HG02759 (cell line): ENCODE data around the gene CLPX.
"Not testable (repeated sequence)": the region's sequence is repeated elsewhere in the genome, so short reads cannot be mapped to it uniquely, and the experiment has no call there.

ENCODE experiments used
- ATAC-seq: cut with Tn5 transposase; IDR thresholded peaks from one replicate; pipeline ENCODE4 v1.9.1; 2021; ENCODE audit warnings: mild to moderate bottlenecking, moderate library complexity; ENCODE audit not compliant: unreplicated experiment

The CLPX gene

DNA sequence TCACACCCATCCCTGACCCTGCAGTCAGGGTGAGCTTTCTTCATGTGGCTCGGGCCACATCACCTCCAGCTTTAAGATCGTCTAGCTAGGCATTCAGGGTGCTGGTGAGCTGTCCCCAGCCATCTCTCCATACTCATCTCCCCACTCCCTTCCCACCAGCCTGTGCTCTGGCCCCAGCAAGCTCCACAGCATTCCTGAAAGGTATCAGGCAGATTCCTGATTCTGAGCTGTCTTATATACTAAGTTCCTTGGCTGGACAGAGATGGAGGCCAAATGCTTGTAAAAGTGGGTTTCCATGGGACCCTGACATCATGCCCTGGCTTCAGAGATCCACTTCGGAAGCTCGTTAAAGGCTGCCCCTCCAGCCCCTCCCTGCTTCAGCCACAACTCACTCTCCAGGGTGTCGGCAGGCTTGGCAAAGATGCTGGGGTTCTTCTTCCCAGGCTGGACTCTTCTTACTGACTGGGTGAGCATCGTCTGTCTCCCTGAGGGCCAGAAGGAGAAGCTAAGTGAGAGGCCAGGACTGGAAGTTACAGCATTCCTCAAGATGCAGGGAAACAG, 22.2 kb upstream of the CLPX start:
- no peak for ATAC-seq

DNA sequence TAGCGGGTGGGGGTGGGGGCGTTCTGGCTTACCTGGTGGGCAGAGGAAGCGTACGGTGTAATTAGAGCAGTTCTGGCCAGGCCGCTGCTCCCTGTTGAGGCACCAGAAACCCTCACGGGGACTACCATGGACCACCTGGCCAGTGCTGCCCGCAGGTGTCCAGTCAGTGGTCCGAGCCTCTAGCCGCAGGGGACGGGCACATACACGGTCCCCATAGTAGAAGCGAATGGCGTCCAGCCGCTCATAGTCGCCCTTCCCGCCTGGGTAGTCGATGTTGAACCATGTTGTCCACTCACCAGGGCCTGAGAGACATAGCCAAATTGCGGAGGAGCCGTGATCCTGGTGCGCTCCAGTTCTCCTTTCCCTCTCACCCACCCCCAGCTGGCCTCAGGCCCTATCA, 21.6 kb upstream of the CLPX start:
- ATAC-seq: no peak

DNA sequence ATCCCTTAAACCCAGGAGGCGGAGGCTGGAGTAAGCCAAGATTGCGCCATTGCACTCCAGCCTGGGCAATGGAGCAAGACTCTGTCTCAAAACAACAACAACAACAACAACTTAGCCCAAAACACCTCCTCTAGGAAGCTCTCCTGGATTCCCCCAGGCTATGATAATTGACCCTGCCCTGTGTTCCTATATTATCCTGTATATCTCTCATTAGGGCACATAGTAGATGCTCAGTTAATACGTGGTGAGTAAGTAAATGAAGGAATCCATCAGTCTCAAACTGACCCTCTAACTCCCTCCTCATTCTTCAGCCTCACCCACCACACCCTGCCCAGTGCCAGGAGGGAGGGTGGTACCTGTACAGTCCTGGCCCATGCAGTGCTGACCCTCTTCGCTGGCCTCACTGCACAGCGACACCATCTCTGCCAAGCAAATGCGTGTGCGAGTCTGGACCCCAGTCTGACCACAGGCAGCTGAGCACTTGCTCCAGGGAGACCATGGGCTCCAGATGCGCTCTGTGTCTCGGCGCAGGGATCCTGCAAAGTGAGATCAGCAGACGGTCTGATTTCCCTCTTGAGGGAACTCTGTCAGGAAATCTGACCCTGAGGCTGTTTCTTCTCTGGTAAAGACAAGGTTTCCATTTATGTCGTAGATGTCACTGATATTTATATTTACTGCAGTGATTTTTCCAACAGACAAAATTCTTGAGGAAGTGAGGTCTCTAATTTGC, 20.0 kb upstream of the CLPX start:
- ATAC-seq: no peak

DNA sequence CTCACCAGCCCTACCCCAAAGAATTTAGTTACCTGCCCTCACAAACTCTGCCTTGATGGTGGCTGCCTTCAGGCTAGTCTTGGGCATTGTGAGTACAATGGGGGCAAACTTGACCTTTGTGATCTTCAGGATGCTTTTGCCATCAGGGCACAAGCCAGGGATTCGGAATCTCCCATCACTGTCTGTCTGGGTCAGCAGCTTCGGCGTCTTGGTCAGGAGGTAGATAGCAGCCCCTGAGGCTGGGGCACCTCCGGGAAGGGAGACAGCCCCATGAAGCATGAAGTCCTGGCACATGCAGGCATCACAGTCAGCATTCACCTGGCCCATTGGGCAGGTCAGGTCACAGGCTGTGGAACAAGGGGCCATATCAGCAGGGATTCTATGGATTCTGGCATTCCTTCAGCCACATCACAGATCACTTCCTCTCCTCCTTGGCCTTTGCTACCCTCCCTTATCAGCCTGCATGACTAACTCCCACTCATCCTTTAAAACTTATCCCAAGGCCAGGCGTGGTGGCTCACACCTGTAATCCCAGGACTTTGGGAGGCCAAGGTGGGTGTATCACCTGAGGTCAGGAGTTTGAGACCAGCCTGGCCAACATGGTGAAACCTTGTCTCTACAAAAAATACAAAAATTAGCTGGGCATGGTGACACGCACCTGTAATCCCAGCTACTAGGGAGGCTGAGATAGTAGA, 19.2 kb upstream of the CLPX start:
- no peak for ATAC-seq

DNA sequence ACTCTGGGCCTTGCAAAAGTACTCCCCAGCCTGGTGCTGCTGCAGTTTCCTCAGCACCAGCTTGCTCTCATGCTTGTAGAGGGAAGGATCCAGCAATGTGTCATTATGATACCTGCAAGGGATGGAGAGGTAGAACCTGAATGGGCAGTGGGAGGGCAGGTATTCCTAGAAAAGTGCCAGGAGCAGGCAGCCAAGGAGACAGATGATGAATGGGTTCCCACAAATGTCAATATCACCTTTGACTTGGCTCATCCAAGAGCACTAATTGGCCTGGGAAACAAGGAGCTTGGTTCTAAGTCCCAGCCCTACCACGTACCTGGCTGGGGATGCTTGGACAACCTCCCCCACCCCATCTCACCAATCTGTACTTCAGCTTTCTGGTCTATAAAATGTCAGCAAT, 16.8 kb upstream of the CLPX start:
- ATAC-seq: no peak

DNA sequence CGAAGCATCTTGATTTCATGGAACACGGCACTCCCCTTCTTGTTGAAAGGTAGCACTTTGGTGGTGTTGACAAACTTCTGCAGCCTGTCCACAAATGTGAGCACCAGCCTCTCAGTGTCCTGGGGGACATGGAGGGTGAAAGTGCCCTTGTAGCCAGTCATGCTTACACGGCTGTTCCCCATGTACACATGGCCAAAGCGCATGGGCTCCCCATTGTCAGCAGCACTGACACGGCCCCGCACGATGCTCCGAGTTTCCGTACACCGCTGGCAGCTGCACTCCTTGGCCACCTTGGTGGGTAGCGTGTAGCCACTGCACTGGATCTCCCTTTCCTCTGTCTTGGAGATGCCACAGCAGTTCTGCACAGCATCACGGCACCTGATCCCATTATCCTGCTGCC, 13.4 kb upstream of the CLPX start:
- ATAC-seq: no peak

DNA sequence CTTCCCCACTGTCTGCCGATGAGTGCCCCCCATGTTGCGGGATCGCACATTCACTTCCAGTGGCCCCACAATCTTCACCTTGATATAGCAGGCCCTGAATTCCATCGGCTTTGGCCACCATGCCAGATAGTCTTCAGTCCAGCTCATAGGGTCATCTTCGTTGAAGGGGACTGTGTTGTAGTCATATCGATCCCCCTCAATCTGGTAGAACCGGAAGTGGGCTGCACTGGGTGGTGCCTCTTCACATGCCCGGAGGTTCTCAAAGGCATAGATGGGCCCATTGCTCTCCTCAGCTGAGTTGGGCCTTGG, 12.1 kb upstream of the CLPX start:
- ATAC-seq: no peak

DNA sequence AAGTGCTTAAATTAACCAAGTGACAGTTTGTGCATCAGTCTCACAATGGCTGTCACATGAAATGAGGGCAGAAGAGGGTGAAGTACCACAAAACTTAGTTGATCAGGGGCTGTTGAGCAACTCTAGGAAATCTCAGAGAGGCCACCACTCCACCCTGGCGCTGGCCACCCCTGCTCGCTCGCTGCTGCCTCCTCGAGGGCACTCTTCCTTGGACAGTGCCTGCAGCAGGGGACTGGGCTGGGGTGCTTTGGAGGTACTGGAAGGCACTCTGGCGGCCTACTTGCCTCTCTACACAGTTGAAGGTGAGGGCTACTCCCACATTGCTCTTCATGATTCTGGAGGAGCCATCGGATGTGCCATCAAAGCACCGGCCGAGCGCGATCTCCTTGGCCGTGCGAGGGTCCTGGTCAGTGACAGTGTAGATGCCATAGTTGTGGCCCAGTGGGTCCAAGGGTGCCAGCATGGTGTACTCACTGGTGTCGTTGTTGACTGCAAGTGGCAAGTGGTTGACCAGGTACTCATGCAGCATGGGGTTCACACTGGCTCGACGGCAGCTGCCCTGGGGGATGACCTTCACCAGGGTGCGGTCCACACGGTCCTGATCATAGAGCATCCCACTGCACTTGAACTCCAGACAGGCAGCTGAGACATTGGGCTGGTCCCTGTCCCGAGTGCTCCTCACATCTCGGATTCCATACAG, 11.6 kb upstream of the CLPX start:
- ATAC-seq: no peak

DNA sequence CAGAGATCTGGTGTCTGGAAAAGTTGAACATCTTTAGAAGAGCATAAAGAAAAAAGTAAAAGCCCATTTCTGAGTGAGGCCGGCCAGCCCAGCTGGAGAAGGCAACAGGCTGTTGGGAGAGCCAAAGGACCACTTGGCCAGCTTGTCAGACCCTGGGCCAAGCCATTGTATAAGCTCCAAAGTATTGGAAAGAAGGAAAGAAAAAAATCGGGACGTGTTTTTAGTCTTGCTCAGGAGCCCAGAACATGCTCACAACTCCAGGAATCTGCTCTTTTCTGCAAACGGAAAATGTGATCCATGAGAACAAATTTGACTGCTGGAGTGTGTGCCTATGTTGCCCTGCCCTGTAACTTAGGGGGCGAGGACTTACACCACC, 10.4 kb upstream of the CLPX start:
- no peak for ATAC-seq

DNA sequence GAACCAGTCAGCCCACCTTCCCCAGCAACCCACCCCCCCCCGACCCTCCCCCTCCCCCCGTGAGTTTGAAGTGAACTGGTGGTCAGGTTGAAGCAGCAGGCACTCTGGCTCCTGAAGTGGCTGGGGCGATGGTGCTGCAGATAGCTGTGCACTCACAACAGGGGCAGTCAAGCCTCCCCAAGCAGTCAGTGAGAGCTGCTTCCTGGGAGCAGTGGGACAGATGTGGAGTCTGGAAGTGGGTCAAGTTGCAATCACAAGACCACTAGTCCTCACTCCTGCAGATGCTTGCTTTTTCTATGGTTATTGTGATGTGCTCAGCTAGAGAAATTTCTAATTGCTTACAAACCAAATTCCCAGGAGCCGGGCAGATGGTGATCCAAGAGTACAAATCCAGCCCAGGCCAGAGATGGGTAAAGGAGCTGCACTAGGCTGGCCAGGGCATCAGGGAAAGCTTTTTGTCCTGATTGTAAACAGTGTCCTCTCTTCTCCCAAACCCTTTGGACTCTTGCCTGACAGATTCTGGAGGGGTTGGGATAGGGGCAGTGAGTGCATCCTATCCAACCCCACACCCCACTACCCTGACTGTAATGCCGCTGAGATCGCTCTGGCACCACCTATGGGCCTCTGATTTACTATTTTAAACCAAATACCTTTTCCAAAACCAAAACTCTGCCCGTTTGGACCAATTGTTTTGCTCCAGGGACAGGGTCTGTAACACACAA, 9.8 kb upstream of the CLPX start:
- no peak for ATAC-seq

DNA sequence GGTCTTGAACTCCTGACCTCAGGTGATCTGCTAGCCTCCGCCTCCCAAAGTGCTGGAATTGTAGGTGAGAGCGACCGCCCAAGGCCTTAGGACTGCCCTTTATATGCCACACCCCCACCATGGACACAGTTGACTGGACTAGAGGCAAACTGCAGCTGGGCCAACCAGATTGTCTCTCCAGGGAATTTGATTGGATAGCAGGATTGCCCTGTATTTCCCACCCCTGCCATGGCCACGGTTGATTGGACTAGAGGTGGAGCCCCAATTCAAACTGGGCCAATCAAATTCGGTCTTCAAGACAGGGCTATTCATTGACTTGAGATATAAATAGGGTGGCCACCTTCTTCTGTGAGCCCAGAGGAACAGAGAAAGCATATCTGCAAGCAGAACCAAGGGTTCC, 6.9 kb upstream of the CLPX start:
- ATAC-seq: no peak

DNA sequence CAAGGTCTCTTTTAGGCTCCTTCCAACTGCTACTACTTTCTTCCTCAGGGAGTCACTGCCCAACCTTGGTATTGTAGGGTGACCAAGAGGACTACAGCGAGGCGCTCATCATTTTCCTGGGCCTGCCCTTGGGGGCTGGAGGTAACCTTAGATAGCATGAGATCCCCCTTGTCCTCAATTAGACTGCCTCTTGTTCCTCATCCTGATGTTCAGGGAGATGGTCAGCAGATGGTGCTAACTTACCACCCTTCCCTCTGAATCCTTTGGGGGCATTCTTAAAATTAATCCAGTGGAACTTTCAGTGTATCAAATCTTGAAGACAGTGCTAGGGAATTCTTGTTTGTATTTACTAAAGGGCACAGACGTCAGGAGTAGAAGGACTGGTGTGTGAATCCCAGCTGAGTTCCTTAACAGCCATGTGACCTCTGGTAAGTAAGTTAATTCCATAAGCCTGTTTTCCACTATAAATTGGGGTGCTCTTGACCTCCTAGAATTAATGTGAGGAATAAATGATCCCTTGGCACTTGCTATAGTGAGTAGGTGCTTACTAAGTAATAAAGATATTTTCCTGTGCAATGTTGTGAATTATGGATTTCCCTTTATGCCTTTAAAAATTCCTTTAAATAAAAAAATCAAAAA, 4.1 kb upstream of the CLPX start:
- no peak for ATAC-seq

DNA sequence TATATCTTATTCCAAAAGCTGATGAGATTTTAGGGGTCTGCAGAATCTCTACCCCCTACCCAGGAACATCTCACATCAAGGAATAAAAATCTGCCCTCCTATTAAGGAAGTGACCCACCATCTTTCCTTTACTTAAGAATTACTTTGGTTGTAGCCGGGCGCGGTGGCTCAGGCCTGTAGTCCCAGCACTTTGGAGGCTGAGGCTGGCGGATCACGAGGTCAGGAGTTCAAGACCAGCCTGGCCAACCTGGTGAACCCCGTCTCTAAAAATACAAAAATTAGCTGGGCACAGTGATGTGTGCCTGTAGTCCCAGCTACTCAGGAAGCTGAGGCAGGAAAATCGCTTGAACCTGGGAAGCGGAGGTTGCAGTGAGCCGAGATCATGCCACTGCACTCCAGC, 3.3 kb upstream of the CLPX start:
- not testable (repeated sequence) for ATAC-seq

DNA sequence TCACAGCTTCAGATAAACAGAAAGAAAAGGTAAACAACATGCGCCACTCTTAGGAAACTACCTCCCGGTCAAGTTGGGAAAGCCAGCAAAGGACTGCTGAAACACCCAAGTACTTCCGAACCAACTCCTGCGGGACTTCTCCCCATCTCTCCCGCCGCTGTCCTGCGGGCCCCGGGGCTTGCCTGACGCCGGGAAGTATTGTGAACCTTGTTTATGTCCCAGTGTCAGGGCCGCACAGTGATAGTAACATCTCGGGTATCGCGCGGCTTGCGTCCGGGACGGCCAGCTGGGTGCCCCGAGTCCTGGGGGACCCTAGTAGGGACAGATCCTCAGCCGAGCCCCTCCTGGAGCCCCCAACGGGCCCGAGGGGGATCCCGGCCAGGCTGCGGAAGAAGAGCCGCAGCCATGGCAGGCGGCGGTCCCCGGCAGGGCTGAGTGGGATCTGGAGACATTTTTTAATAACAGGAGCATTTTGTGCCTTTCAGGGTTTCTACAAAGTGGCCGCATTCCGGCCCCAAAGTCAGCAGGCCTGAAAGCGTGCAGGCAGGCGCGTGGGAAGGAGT, 756 bp downstream of the CLPX start:
- peak; percentile 26 for ATAC-seq

DNA sequence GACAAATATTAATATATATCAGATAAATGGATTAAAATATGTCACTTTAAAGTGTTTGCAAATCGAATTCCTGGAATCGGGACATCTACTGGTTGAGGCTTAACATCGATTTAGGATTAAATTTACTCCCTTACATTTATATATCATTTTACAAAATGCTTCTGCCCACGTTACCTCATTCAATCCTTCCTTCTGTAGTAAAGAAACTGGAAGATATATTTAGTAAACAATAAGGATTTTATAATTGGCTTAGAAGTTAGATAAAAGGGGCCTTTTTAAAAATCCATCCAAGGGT, 1.3 kb downstream of the CLPX start:
- no peak for ATAC-seq

DNA sequence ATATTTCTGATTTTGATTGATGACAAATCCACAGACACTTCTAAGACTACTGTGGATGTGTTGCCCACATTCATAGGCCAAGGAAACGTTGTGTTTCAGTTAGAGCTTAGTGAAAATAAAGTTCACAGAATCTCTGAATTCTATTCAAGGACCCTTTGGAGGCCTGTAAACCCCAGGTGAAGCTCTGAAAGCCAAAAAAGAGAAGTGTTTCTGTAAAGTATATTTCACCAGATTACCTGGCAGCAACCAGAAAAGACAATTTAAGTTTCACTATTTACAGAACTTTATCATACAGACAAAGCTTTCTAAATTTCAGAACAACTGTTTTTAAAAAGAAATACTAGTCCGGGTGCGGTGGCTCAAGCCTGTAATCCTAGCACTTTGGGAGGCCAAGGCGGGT, 2.6 kb downstream of the CLPX start:
- no peak for ATAC-seq

DNA sequence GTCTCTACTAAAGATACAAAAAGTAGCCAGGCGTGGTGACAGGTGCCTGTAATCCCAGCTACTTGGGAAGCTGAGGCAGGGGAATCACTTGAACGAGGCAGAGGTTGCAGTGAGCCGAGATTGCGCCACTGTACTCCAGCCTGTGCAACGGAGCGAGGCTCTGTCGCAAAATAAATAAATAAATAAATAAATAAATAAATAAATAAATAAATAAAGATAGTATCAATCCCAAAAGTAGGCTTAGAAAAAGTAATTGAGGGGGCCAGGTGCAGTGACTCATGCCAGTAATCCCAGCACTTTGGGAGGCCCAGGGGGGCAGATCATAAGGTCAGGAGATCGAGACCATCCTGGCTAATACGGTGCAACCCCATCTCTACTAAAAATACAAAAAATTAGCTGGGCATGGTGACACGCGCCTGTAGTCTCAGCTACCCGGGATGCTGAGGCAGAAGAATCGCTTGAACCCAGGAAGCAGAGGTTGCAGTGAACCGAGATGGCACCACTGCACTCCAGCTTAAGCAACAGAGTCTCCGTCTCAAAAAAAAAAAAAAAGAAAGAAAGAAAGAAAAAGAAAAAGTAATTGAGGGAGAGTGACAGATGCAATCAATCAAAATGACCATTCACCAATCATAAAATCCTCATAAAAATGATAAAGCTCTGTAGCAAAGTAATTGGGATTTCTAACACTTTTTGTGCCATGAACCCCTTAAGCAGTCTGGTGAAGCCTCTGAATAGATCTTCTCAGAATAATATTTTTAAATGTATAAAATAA, 3.4 kb downstream of the CLPX start:
- ATAC-seq: not testable (repeated sequence)

DNA sequence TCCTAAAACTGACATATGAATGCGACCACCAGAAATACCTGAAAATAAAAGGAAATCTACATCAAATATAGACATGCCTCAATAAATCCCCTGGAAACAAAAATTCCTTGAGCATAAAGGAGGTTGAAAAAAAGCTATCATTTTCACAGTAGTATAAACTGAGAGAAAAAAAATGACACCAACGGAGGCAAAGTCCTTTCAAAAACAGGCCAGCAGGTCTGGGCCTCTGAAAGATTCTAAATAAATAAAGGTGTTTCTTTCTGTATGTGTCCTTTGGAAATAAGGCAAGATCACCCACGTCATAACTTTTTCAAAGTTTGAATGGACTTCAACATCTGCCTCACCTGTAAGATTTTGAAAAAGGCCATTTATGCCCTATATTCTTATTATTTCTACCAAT, 5.0 kb downstream of the CLPX start:
- no peak for ATAC-seq

DNA sequence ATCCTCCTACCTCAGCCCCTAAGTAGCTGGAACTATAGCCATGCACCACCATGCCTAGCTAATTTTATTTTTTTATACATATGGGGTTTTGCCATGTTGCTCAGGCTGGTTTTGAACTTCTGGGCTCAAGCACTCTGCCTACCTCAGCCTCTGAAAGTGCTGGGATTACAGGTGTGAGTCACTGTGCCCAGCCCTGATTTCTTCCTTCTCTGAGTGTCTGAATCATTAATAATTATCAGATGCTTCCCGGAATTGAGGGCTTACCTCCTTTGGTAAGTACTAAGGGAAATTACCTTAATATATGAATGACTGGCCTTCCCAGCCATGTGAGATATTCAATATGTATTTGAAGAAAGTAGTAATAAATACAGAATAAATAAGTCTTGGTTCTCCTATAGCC, 7.2 kb downstream of the CLPX start:
- no peak for ATAC-seq

DNA sequence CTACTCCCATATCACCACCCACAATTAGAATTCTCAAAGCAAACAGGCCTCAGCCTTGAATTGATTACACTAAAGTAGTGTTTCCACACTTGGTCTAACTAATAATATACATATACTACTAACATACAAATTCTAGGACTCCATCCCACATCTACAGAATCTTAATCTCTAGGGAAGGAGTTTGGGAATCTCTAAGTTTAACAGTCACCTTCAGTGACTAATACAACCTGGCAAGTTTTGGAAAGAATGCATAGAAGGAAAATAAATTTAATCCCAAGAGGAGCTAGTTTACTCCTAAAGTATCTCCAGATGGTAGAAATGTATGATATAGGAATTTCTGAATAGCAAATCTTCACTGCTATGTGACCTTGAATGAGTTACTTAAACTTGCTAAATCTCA, 9.1 kb downstream of the CLPX start:
- no peak for ATAC-seq
